Measurements from ENCODE around the gene VWA8. TPM values are rescaled to one million over a fixed set of nuclear protein-coding genes. Genes with fewer than 3 reads are reported as not detected.

Gene VWA8
- total and polyA plus RNA-seq, 12 donors = 7.5 to 71.6 (median 54.3) TPM

GRCh38 chr13:41774605-41775218 lies 186.2 kb downstream of the VWA8 start:
- intact Hi-C loops (cut with DNase I) = no loop called here
- Histone ChIP-seq H3K4me1 (peaks cover 0 to 12% (median 0%) of the 10 kb centered on the region in 9 donors), H3K9me3 (no peaks in the 10 kb centered on the region), H3K4me3 (no peak overlapping the region), H3K27me3 (no peaks in the 10 kb centered on the region), H3K27ac (no peak overlapping the region), H3K36me3 (peaks cover 0 to 52% (median 4%) of the 10 kb centered on the region in 9 donors)
- no peak for DNase-seq
- TF ChIP-seq, protein P1, sequence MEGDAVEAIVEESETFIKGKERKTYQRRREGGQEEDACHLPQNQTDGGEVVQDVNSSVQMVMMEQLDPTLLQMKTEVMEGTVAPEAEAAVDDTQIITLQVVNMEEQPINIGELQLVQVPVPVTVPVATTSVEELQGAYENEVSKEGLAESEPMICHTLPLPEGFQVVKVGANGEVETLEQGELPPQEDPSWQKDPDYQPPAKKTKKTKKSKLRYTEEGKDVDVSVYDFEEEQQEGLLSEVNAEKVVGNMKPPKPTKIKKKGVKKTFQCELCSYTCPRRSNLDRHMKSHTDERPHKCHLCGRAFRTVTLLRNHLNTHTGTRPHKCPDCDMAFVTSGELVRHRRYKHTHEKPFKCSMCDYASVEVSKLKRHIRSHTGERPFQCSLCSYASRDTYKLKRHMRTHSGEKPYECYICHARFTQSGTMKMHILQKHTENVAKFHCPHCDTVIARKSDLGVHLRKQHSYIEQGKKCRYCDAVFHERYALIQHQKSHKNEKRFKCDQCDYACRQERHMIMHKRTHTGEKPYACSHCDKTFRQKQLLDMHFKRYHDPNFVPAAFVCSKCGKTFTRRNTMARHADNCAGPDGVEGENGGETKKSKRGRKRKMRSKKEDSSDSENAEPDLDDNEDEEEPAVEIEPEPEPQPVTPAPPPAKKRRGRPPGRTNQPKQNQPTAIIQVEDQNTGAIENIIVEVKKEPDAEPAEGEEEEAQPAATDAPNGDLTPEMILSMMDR (IDR thresholded peaks at IDR 0.05) = no peak
- ATAC-seq = no peak

- no peak for ATAC-seq
- TF ChIP-seq, protein P1 (IDR thresholded peaks at IDR 0.05) = no peak
- no peaks in the 10 kb centered on the region for H3K27me3 ChIP-seq
- H3K27ac ChIP-seq = no peak overlapping the region
- intact Hi-C loops (cut with DNase I) = no loop called here
- H3K4me3 ChIP-seq = no peak overlapping the region
- no peak for DNase-seq
- peaks cover 0 to 31% (median 4%) of the 10 kb centered on the region in 9 donors for H3K36me3 ChIP-seq
- H3K4me1 ChIP-seq = peaks cover 0 to 30% (median 15%) of the 10 kb centered on the region in 9 donors
- no peaks in the 10 kb centered on the region for H3K9me3 ChIP-seq
- WGBS, 2 donors = 78 to 89% methylated on average over 1 of the region's 1 CpG
These were observed 193.1 kb downstream of the VWA8 start for GRCh38 chr13:41767801-41768200.

DNA sequence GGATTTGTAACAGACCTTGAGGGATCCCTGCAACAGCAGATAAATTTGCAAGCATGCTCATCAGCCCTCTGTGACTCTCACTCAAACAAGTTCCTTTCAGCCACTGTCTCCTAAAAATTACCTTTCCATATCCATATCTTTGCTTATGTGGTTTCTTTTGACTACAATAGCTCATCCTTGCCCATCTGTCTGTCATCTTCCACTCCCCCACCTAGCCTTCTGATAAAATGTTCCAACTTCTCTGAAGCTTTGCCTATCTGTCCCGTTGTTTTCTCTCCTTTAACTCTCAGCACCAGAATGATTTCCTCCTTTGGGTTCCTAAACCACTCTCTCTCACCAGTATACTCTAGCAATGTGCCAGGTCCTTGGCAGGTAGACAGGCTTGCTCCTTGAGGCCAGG lies 194.5 kb downstream of the VWA8 start:
- TF ChIP-seq, protein P1 (IDR thresholded peaks at IDR 0.05) = no peak
- H3K27me3 ChIP-seq = no peaks in the 10 kb centered on the region
- ATAC-seq = no peak
- DNase-seq = no peak
- WGBS, 2 donors = 21 to 34% methylated on average over 1 of the region's 1 CpG
- no peak overlapping the region for H3K4me3 ChIP-seq
- intact Hi-C loops (cut with DNase I) = no loop called here
- H3K27ac ChIP-seq = peak overlapping the region in 4 of 10 donors; percentile 2 to 52 (median 20)
- H3K36me3 ChIP-seq = peaks cover 0 to 27% (median 0%) of the 10 kb centered on the region in 9 donors
- peaks cover 0 to 30% (median 15%) of the 10 kb centered on the region in 9 donors for H3K4me1 ChIP-seq
- H3K9me3 ChIP-seq = no peaks in the 10 kb centered on the region

DNA sequence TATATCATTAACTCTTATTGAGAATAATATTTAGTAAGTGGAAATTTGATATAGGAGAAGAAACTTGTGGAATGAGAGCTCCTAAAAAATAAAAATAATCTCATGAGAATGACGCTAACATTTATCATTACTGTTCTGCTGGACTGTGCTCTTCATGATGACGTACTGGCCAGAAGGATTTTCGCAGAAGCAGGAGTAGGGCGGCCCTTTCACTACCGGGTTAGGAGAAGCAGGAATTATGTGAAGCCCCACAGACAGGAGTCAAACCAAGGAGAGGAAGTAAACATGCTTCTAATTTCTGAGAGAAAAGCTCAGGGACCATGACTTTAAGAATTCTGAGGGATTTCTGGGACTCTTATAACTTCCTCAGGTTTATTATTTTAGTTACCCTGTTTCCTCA lies 195.1 kb downstream of the VWA8 start:
- intact Hi-C loops (cut with DNase I) = no loop called here
- H3K4me1 ChIP-seq = peaks cover 0 to 30% (median 15%) of the 10 kb centered on the region in 9 donors
- H3K27me3 ChIP-seq = no peaks in the 10 kb centered on the region
- peak overlapping the region in 4 of 10 donors; percentile 2 to 52 (median 20) for H3K27ac ChIP-seq
- peak in 4 of 8 donors; percentile 33 to 72 (median 58) for ATAC-seq
- DNase-seq = no peak
- peaks cover 0 to 33% (median 0%) of the 10 kb centered on the region in 9 donors for H3K36me3 ChIP-seq
- H3K4me3 ChIP-seq = no peak overlapping the region
- TF ChIP-seq, protein P1 (IDR thresholded peaks at IDR 0.05) = no peak
- H3K9me3 ChIP-seq = no peaks in the 10 kb centered on the region
- 66 to 77% methylated on average over 5 of the region's 5 CpGs for WGBS, 2 donors

All from heart right ventricle (tissue), 16 donors.